K562 (cell line): ENCODE measurements around the gene AGAP1. TPM values are rescaled to one million over a fixed set of nuclear protein-coding genes. Genes with fewer than 3 reads are reported as not detected.

Experiments
- ATAC-seq: fragments of 200-7000 bp; cut with Tn5 transposase; 3 replicates; pipeline ENCODE4 v1.9.1; 2020; ENCODE audit warnings: moderate library complexity
- BruUV-seq: library from RNA; stranded (reverse); fragments of 400-500 nt; replicated peaks from 2 replicates; lab custom pipeline; 2021; lab: Mats Ljungman, UMichigan
- CTCF ChIA-PET: fragments of 300-600 bp; formaldehyde crosslinking; extraction: SDS; loops from one replicate; lab custom pipeline; 2021; ENCODE audit warnings: low intra/inter-chr PET ratio; lab: Yijun Ruan, JAX
- POLR2A ChIA-PET: fragments of 300-600, 350-650 bp; sonication (Branson Sonifier 250); formaldehyde crosslinking; extraction: SDS; loops from one replicate; lab custom pipeline; 2021; ENCODE audit warnings: antibody characterized with exemption, inconsistent platforms; lab: Yijun Ruan, JAX
- DNase-seq, 4 experiments: peaks; one replicate each; pipeline versions ENCODE4 v3.0.0 to v3.0.0-alpha.2; 2011 to 2018; ENCODE audit warnings: low spot score in 3 of 4, mixed read lengths in 3 of 4; ENCODE audit errors: extremely low read depth in 1 of 4
- FAIRE-seq: peaks from 2 replicates; lab custom pipeline; 2011; peaks lifted over from hg19 to GRCh38; lab: Jason Lieb, UNC
- H2AFZ ChIP-seq: 2 replicates; pipeline ENCODE4 v1.6.0; 2011; ENCODE audit warnings: low read depth, low read length, control low read depth, inconsistent platforms
- H3K27ac ChIP-seq: fragments of 200-600 bp; 3 replicates; pipeline ENCODE4 v1.8.0; 2011; ENCODE audit warnings: low read depth, mild to moderate bottlenecking, control low read depth, inconsistent platforms, low read length, moderate library complexity, mixed read lengths; ENCODE audit errors: extremely low read depth
- H3K27me3 ChIP-seq, 2 experiments: fragments of 300-600 bp in 1 of 2; 2 replicates in 1 of 2; 3 replicates in 1 of 2; pipeline versions ENCODE4 v1.6.0 to v1.8.0; 2011; ENCODE audit warnings: inconsistent platforms in 2 of 2, low read length in 2 of 2, mild to moderate bottlenecking in 1 of 2, mixed read lengths in 1 of 2, moderate library complexity in 1 of 2; ENCODE audit not compliant: control insufficient read depth in 2 of 2, insufficient read depth in 2 of 2
- H3K36me3 ChIP-seq: fragments of 300-600 bp; 3 replicates; pipeline ENCODE4 v1.8.0; 2011; ENCODE audit warnings: mild to moderate bottlenecking, low read length, inconsistent platforms; ENCODE audit not compliant: control insufficient read depth, insufficient read depth
- H3K4me1 ChIP-seq, 2 experiments: fragments of 200-600 bp in 1 of 2; replicated peaks in 1 of 2; 2 replicates in 1 of 2; 3 replicates in 1 of 2; pipeline versions ENCODE4 v1.5.1 to v1.8.0; 2011; ENCODE audit warnings: inconsistent platforms in 2 of 2, low read length in 2 of 2, mild to moderate bottlenecking in 1 of 2, mixed read lengths in 1 of 2, moderate library complexity in 1 of 2; ENCODE audit not compliant: control insufficient read depth in 2 of 2, insufficient read depth in 2 of 2
- H3K4me2 ChIP-seq: 2 replicates; pipeline ENCODE4 v1.6.1; 2011; ENCODE audit warnings: low read length, control low read depth, inconsistent platforms, mixed read lengths; ENCODE audit not compliant: insufficient read depth
- H3K4me3 ChIP-seq: fragments of 200-600 bp; sonication (generic), shearing (Covaris generic); 2 replicates; pipeline ENCODE4 v1.5.1; 2016; ENCODE audit warnings: control low read depth, inconsistent platforms
- H3K79me2 ChIP-seq: fragments of 200-600 bp; 3 replicates; pipeline ENCODE4 v1.8.0; 2011; ENCODE audit warnings: low read length, inconsistent platforms; ENCODE audit not compliant: control insufficient read depth, insufficient read depth
- H3K9ac ChIP-seq, 2 experiments: 2 replicates each; pipeline versions ENCODE4 v1.6.0 to v1.6.1; 2011; ENCODE audit warnings: low read depth in 2 of 2, low read length in 2 of 2, control low read depth in 1 of 2, inconsistent platforms in 1 of 2, mild to moderate bottlenecking in 1 of 2, mixed read lengths in 1 of 2; ENCODE audit not compliant: insufficient read depth in 1 of 2
- H3K9me1 ChIP-seq: one replicate; pipeline ENCODE4 v1.6.0; 2011; ENCODE audit warnings: inconsistent platforms, mild to moderate bottlenecking, low read length, moderate library complexity; ENCODE audit not compliant: control insufficient read depth, insufficient read depth
- H3K9me3 ChIP-seq: replicated peaks from 2 replicates; pipeline ENCODE4 v1.5.1; 2011; ENCODE audit warnings: low read depth, low read length, inconsistent platforms; ENCODE audit not compliant: control insufficient read depth, insufficient read depth
- H4K20me1 ChIP-seq: replicated peaks from 2 replicates; pipeline ENCODE4 v1.6.1; 2011; ENCODE audit warnings: low read length, inconsistent platforms, mixed read lengths; ENCODE audit not compliant: control insufficient read depth, insufficient read depth
- ATF3 ChIP-seq, 2 experiments: fragments of 450-650 bp in 1 of 2; sonication (generic) in 1 of 2; formaldehyde crosslinking in 1 of 2; IDR thresholded peaks in 1 of 2; conservative IDR thresholded peaks in 1 of 2; 2 replicates each; pipeline versions ENCODE4 v1.6.1 to v1.8.1; 2016 to 2023; ENCODE audit warnings: mild to moderate bottlenecking in 2 of 2, moderate library complexity in 2 of 2, inconsistent platforms in 1 of 2, missing genetic modification reagents in 1 of 2
- ATF7 ChIP-seq: fragments of 450-650 bp; IDR thresholded peaks from 2 replicates; pipeline ENCODE4 v1.7.1; 2014; ENCODE audit warnings: mild to moderate bottlenecking, moderate library complexity
- CREM ChIP-seq: IDR thresholded peaks from 2 replicates; pipeline ENCODE4 v1.6.1; 2014; ENCODE audit warnings: antibody characterized with exemption, low read depth
- E2F4 ChIP-seq: sonication (generic); formaldehyde crosslinking; IDR thresholded peaks from 2 replicates; pipeline ENCODE4 v1.8.0; 2022; ENCODE audit warnings: mild to moderate bottlenecking, low read depth, missing genetic modification reagents
- MAFF ChIP-seq: IDR thresholded peaks from 2 replicates; pipeline ENCODE4 v1.6.1; 2012; ENCODE audit warnings: low read length, improper control_type of control experiment
- NCOA1 ChIP-seq: fragments of 450-650 bp; IDR thresholded peaks from 2 replicates; pipeline ENCODE4 v1.6.1; 2016; ENCODE audit warnings: low read depth
- RBM17 ChIP-seq: fragments of 200-400 bp; formaldehyde crosslinking; IDR thresholded peaks from 2 replicates; pipeline ENCODE4 v1.6.1; 2017; ENCODE audit warnings: low read depth, mild to moderate bottlenecking, low read length, borderline replicate concordance
- SPI1 ChIP-seq: IDR thresholded peaks from 2 replicates; pipeline ENCODE4 v1.6.1; 2011; ENCODE audit warnings: low read depth, low read length, control low read depth, borderline replicate concordance
- ZMIZ1 ChIP-seq, 2 experiments: fragments of 150-350 bp in 1 of 2; IDR thresholded peaks; 2 replicates each; pipeline ENCODE4 v1.6.1; 2012 to 2016; ENCODE audit warnings: low read depth in 2 of 2, low read length in 2 of 2, mild to moderate bottlenecking in 1 of 2, moderate library complexity in 1 of 2
- WGBS: fragments of 100-300 bp; shearing (Covaris generic); methylation state at CpG from one replicate; pipeline ENCODE4 v1.1.6; 2016; ENCODE audit warnings: low coverage, mixed read lengths; ENCODE audit not compliant: insufficient coverage; ENCODE audit errors: missing lambda C conversion rate; 5-methylcytosine and 5-hydroxymethylcytosine counted together
- in situ Hi-C: fragments of 300-500 bp; cut with MboI; formaldehyde crosslinking; loops from 4 replicates; pipeline ENCODE4 v1.15.0; 2018; ENCODE audit warnings: inconsistent platforms, mixed read lengths
- intact Hi-C: fragments of 100-400 bp; cut with micrococcal nuclease; formaldehyde crosslinking; loops from 2 replicates; pipeline ENCODE4 v1.14.2; 2022
- polyA plus RNA-seq, 8 experiments: library from polyadenylated mRNA; depleted of rRNA in 4 of 8; stranded (reverse) in 5 of 8; unstranded in 3 of 8; fragments of >200 nt; fragmentation: Nextera tagmentation in 2 of 8; fragmentation: Illumina TruSeq in 1 of 8; extraction: Ambion mirVana in 2 of 8; extraction: Trizol in 1 of 8; gene quantifications; 2 replicates each; pipeline versions ENCODE4 v1.2.1 to v1.2.3, GENCODE V29; 2011 to 2014; ENCODE audit warnings: inconsistent platforms in 1 of 8, missing spikeins in 1 of 8
- total RNA-seq, 7 experiments: library from RNA; depleted of rRNA in 6 of 7; stranded (reverse); fragments of >200 nt in 6 of 7; fragmentation: Illumina TruSeq in 2 of 7; extraction: Trizol in 2 of 7; gene quantifications; 2 replicates each; pipeline versions ENCODE4 v1.2.1 to v1.2.3, GENCODE V29; 2011 to 2021; ENCODE audit warnings: low replicate concordance in 1 of 7

AGAP1 gene
- total and polyA plus RNA-seq, 9 of the 15 experiments (the other 6 are each of a cell fraction or from before 2014, with no cell fraction given): 1.3 to 24.0 (median 10.6) TPM

GRCh38 chr2:235523021-235523420 is 29.2 kb downstream of the AGAP1 start:
- Histone ChIP-seq H3K79me2 (peaks cover 89% of the 10 kb centered on the region), H3K4me1 (peaks cover 0 to 18% of the 10 kb centered on the region in 2 experiments; a peak in 3 of 5 replicates), H3K4me3 (no peak overlapping the region), H3K9me1 (peaks cover 9% of the 10 kb centered on the region), H4K20me1 (peaks cover 15% of the 10 kb centered on the region; the same call in 1 of the 2 replicates), H3K9ac (no peak overlapping the region), H2AFZ (no peak overlapping the region), H3K27ac (no peak overlapping the region), H3K9me3 (no peaks in the 10 kb centered on the region), H3K27me3 (no peaks in the 10 kb centered on the region), H3K4me2 (no peak overlapping the region), H3K36me3 (no peaks in the 10 kb centered on the region)
- POLR2A ChIA-PET: interaction anchor here (0.6 to 1.0 kb wide), 3 partner anchors 12 to 26 kb away, joined by 3 read pairs; no protein-coding TSS in a partner anchor
- in situ Hi-C loops (no loop called here), intact Hi-C loops (no loop called here)
- CTCF ChIA-PET: no interaction called here
- TF ChIP-seq MAFF (no peak), CREM (peak; percentile 65), NCOA1 (peak; percentile 27; the same call in 1 of the 2 replicates), RBM17 (no peak), SPI1 (peak; percentile 71; the same call in 1 of the 2 replicates), ATF7 (peak; percentile 69), E2F4 (CRISPR knock-in tag) (no peak), ZMIZ1 (IDR thresholded peaks at IDR 0.05; ENCODE audit: low read depth in 2 of 2, low read length in 2 of 2) (no peak), ATF3 (IDR thresholded peaks at IDR 0.05) (peak; percentile 44; the same call in 1 of the 2 replicates), ATF3 (CRISPR knock-in tag; conservative IDR thresholded peaks at IDR 0.05) (no peak)
- WGBS: 24% methylated on average over 2 of the region's 5 CpGs
- BruUV-seq: no TSS peak
- ATAC-seq (peak; percentile 84), FAIRE-seq (no peak), DNase-seq (no peak)
